Measurements from ENCODE around the gene GATD1.

GRCh38 chr11:803467-803742 lies 26.1 kb upstream of the GATD1 start:
- TF ChIP-seq EZH2 (IDR thresholded peaks at IDR 0.05; ENCODE audit: low read depth, unreplicated experiment) (no peak), CTCF (conservative IDR thresholded peaks at IDR 0.05; ENCODE audit: low read depth in 2 of 2) (no peak)

All from GM23338 (cell line).